GM04503 (cell line): ENCODE results near the gene CDH4.
"Not testable (repeated sequence)": the region's sequence is repeated elsewhere in the genome, so short reads cannot be mapped to it uniquely, and the experiment has no call there.

ENCODE experiments used
- DNase-seq: peaks from one replicate; pipeline ENCODE4 v3.0.0-alpha.2; 2012; ENCODE audit warnings: low read depth

Gene CDH4

GRCh38 chr20:61847420-61847748 is 595.3 kb downstream of the CDH4 start:
- no peak for DNase-seq

GRCh38 chr20:61847986-61848385 is 595.9 kb downstream of the CDH4 start:
- DNase-seq: no peak

GRCh38 chr20:61848851-61849250 is 596.8 kb downstream of the CDH4 start:
- DNase-seq: no peak

- DNase-seq: no peak
These were observed 597.3 kb downstream of the CDH4 start for GRCh38 chr20:61849376-61849775.

- no peak for DNase-seq
These were observed 597.8 kb downstream of the CDH4 start for GRCh38 chr20:61849822-61850221.

GRCh38 chr20:61850457-61850856 is 598.4 kb downstream of the CDH4 start:
- DNase-seq: no peak

- DNase-seq: no peak
These were observed 599.2 kb downstream of the CDH4 start for GRCh38 chr20:61850926-61851900.

GRCh38 chr20:61852268-61853072 is 600.4 kb downstream of the CDH4 start:
- DNase-seq: no peak

GRCh38 chr20:61853073-61854005 is 601.3 kb downstream of the CDH4 start:
- no peak for DNase-seq

GRCh38 chr20:61854538-61854937 is 602.5 kb downstream of the CDH4 start:
- DNase-seq: not testable (repeated sequence)

GRCh38 chr20:61855286-61855685 is 603.2 kb downstream of the CDH4 start:
- DNase-seq: no peak

- no peak for DNase-seq
These were observed 604.8 kb downstream of the CDH4 start for GRCh38 chr20:61856626-61857413.

GRCh38 chr20:61857414-61857775 is 605.3 kb downstream of the CDH4 start:
- DNase-seq: no peak

- DNase-seq: no peak
These were observed 605.8 kb downstream of the CDH4 start for GRCh38 chr20:61857884-61858283.

GRCh38 chr20:61859767-61860166 is 607.7 kb downstream of the CDH4 start:
- no peak for DNase-seq

- DNase-seq: no peak
These were observed 608.4 kb downstream of the CDH4 start for GRCh38 chr20:61860260-61860987.

GRCh38 chr20:61861054-61861841 is 609.2 kb downstream of the CDH4 start:
- DNase-seq: no peak

- no peak for DNase-seq
These were observed 609.8 kb downstream of the CDH4 start for GRCh38 chr20:61861858-61862257.

GRCh38 chr20:61862881-61863280 is 610.8 kb downstream of the CDH4 start:
- DNase-seq: no peak

GRCh38 chr20:61864481-61864880 is 612.4 kb downstream of the CDH4 start:
- DNase-seq: no peak
